ENCODE measurements around the gene NRXN3.

DNA sequence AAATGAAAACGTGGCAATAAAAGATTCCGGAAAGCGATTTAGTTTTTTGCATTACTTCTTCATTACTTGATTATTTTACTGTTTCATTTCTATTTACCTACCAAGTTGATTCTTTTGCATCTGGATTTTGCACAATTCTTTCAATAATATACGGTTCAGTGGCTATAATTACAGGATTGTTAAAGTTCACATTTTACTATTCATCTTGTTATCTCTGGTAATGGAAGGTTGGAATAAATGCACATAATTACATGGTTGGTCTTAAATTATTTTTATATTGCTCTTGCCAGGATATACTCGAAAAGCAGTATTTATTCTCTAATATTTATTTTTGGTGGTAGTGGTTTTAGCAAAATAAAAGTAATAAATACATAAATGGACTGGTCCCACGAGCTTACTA, 1203.3 kb downstream of the NRXN3 start:
- TF ChIP-seq, protein P1, sequence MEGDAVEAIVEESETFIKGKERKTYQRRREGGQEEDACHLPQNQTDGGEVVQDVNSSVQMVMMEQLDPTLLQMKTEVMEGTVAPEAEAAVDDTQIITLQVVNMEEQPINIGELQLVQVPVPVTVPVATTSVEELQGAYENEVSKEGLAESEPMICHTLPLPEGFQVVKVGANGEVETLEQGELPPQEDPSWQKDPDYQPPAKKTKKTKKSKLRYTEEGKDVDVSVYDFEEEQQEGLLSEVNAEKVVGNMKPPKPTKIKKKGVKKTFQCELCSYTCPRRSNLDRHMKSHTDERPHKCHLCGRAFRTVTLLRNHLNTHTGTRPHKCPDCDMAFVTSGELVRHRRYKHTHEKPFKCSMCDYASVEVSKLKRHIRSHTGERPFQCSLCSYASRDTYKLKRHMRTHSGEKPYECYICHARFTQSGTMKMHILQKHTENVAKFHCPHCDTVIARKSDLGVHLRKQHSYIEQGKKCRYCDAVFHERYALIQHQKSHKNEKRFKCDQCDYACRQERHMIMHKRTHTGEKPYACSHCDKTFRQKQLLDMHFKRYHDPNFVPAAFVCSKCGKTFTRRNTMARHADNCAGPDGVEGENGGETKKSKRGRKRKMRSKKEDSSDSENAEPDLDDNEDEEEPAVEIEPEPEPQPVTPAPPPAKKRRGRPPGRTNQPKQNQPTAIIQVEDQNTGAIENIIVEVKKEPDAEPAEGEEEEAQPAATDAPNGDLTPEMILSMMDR (IDR thresholded peaks at IDR 0.05; ENCODE audit: low read length) = no peak
- TF ChIP-seq EZH2 (IDR thresholded peaks at IDR 0.05; ENCODE audit: borderline replicate concordance, low read length) = no peak

Measured in OCI-LY1 (cell line).